ENCODE measurements around the gene OBP2A.

GRCh38 chr9:135552021-135552697, 6.2 kb downstream of the OBP2A start:
- TF ChIP-seq POLR2AphosphoS5 (IDR thresholded peaks at IDR 0.05; ENCODE audit: borderline replicate concordance, low read depth, low read length) (no peak), EZH2 (IDR thresholded peaks at IDR 0.05) (no peak), FOXP2 (optimal IDR thresholded peaks at IDR 0.05; ENCODE audit: control extremely low read depth, extremely low read length, insufficient read depth) (no peak)

Measured in SK-N-MC (cell line).